Erythroblast (primary cell): ENCODE results near the gene UQCRH.

ENCODE experiments used
- GATA1 ChIP-seq: IDR thresholded peaks from 2 replicates; pipeline ENCODE4 v1.6.1; 2011; ENCODE audit warnings: low read depth, mild to moderate bottlenecking, control low read depth, low read length, moderate library complexity
- POLR2A ChIP-seq: IDR thresholded peaks from 2 replicates; pipeline ENCODE4 v1.6.1; 2011; ENCODE audit warnings: mild to moderate bottlenecking, low read length

- TF ChIP-seq POLR2A = no peak
- TF ChIP-seq GATA1 = no peak
Measured at GRCh38 chr1:46342677-46343350, 39.3 kb downstream of the UQCRH start.
